ENCODE data around the gene CLCNKA.

CLCNKA gene

GRCh38 chr1:16009030-16009460 lies 12.8 kb upstream of the CLCNKA start:
- TF ChIP-seq ZFX (IDR thresholded peaks at IDR 0.05; ENCODE audit: borderline replicate concordance) (no peak), CTCF (IDR thresholded peaks at IDR 0.05) (peak; percentile 95)
- H3K27ac ChIP-seq: no peak overlapping the region

GRCh38 chr1:16009678-16010077 lies 12.2 kb upstream of the CLCNKA start:
- TF ChIP-seq ZFX (IDR thresholded peaks at IDR 0.05; ENCODE audit: borderline replicate concordance) (no peak), CTCF (IDR thresholded peaks at IDR 0.05) (no peak)
- no peak overlapping the region for H3K27ac ChIP-seq

- no peak for TF ChIP-seq CTCF (IDR thresholded peaks at IDR 0.05)
- H3K27ac ChIP-seq: no peak overlapping the region
Observed at GRCh38 chr1:16010837-16011236, 11.0 kb upstream of the CLCNKA start.

GRCh38 chr1:16011936-16012589 lies 9.8 kb upstream of the CLCNKA start:
- no peak overlapping the region for H3K27ac ChIP-seq
- TF ChIP-seq ZFX (IDR thresholded peaks at IDR 0.05; ENCODE audit: borderline replicate concordance): no peak
- no peak for TF ChIP-seq CTCF (IDR thresholded peaks at IDR 0.05)

- H3K27ac ChIP-seq: no peak overlapping the region
- peak; percentile 21; the same call in 1 of the 2 replicates for TF ChIP-seq CTCF (IDR thresholded peaks at IDR 0.05)
- TF ChIP-seq ZFX (IDR thresholded peaks at IDR 0.05; ENCODE audit: borderline replicate concordance): no peak
Observed at GRCh38 chr1:16012590-16013219, 9.1 kb upstream of the CLCNKA start.

- TF ChIP-seq CTCF (IDR thresholded peaks at IDR 0.05) (no peak), ZFX (IDR thresholded peaks at IDR 0.05; ENCODE audit: borderline replicate concordance) (no peak)
- no peak overlapping the region for H3K27ac ChIP-seq
Observed at GRCh38 chr1:16013220-16013907, 8.5 kb upstream of the CLCNKA start.

GRCh38 chr1:16013908-16014258 lies 8.0 kb upstream of the CLCNKA start:
- H3K27ac ChIP-seq: no peak overlapping the region
- no peak for TF ChIP-seq CTCF (IDR thresholded peaks at IDR 0.05)
- no peak for TF ChIP-seq ZFX (IDR thresholded peaks at IDR 0.05; ENCODE audit: borderline replicate concordance)
